ENCODE results near the gene BCL2A1.
"Not testable (repeated sequence)": the region's sequence is repeated elsewhere in the genome, so short reads cannot be mapped to it uniquely, and the experiment has no call there.

BCL2A1 gene

DNA sequence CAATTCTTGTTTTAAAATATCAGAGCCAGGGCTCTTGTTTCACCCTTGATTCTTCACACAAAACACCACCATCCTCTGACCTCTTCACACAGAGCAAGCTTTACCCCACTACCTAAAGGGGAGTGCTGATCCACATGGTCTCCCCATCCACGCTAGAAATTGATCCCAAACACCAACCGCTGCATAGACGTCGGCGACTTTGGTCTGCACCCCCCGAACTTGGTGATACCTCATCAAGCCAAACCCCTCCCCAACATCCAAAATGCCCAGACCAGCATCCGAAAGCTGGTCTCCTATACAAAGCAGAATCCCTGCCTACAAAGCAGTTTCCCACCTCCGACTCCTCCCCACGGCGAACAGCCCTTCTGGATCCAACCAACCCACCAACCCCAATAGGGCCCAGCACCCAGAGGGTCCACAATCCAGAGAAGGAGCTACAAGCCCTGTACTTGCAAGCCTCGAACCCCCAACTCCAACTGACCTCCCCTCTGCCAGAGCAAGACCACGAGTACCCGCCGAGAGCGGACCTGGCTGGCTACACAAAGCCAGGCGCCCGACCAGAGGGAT, 48.4 kb downstream of the BCL2A1 start:
- FAIRE-seq: no peak

DNA sequence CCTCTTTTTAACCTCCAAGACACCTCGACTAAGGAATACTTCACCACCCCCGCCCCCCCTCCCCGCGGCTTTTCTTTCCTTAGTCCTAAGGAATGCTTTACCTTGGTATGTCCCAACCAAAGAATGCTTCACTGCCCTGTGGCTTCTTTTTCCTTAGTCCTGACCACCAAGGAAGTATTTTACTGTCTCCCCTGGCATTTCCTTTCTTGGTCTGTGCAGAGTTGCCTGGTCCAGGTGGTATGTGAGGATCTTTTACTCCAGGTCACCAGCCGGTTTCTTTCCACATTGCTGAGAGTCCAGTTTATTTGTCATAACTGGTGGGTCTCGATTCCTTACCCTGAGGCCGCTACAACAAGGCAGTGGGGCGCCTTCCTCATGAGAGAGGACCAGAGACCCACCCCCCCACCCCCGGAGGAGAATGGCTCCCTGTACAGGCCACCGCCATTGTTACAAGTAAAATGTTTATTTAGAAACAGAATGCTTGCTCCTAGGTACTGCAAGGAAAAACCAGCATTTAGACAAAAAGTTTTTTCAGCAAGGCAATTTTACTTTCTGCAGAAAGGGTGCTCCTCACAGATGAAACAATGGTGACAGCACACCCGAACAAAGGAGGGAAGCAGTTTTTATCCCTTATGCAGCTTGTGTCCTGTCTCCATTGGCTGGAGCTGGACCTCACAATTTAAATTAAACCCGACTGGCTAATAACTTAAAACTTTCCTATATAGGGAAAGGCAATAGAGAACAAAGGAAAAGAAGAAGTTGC, 51.1 kb downstream of the BCL2A1 start:
- no peak for FAIRE-seq

DNA sequence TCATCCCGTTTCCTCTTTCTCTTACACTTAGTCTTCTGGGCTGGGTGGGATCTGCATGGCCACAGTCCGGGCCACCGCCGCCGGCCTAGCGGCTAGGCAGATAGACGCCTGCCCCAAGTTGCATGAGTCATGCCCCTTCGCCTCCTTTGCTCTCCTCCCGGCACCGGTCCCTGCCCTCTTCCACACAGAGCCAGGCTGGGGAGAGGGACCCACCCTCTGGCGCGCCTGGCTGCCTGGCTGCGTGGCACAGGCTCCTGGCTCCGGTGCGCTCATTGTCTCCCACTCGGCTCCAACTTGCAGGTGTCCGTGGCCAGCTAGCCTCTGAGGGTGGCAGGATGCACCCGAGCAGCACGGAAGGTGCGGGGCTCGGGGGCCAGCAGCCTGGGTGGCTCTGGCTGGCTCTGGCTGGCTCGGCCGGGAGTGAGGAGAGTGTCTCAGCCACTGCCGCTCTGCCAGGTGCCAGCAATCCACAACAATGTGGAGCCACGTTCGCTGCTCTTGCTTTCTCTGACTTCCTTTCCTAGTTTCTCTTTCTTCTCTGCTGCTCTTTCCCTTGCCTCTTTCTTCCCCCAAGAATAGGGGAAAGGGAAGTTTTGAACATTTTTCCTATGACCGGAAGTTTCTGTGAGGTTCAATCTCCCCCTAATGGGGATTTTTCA, 51.8 kb downstream of the BCL2A1 start:
- FAIRE-seq: no peak

DNA sequence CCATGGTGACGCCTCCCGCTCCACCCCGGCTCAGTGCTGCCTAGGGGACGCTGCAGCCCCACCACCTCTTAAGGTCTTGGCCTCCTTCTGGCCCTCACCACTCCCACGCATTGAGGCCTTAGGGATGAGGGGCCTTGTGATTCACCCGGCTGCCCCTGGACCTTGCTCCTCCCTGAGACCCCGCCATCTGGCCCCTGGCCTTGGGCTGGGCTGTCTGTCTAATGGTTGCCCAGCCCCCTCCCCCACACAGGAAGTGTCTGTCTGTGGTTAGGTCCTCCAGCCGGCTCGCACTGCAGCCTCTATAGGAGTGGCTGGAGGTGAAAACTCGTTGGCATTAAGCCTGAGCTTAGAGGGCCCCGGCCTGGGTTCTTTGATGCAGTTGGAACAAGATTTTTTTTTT, 52.7 kb downstream of the BCL2A1 start:
- no peak for FAIRE-seq

DNA sequence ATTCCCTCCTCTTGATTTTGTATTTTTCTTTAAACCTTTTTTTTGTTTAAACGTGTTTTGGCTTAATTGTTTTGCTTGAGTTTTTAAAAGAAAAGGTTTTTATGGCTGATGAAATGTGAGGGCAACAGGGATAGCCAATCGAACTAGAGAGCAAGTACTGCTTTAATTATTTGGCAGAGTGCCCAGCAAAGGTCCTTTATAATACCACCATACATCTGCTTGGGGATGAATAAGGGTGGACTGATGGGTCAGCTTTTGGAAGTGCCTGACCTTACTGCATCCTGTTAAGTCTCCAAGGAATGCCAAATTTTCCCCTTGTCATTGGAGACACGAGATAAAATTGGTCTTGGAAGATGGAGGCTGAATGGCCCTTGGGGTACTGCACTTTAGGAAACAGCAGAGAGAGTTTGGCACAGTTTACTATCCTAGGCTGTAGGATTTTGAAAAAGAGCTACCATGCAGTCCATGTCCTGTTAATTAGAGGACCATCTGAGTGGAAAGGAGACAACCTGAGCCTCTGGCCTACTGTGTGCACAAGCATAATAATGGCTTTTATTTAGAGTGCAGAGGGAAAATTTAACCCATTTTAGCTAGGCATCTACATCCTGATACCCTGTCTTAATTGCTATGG, 54.4 kb downstream of the BCL2A1 start:
- FAIRE-seq: no peak

DNA sequence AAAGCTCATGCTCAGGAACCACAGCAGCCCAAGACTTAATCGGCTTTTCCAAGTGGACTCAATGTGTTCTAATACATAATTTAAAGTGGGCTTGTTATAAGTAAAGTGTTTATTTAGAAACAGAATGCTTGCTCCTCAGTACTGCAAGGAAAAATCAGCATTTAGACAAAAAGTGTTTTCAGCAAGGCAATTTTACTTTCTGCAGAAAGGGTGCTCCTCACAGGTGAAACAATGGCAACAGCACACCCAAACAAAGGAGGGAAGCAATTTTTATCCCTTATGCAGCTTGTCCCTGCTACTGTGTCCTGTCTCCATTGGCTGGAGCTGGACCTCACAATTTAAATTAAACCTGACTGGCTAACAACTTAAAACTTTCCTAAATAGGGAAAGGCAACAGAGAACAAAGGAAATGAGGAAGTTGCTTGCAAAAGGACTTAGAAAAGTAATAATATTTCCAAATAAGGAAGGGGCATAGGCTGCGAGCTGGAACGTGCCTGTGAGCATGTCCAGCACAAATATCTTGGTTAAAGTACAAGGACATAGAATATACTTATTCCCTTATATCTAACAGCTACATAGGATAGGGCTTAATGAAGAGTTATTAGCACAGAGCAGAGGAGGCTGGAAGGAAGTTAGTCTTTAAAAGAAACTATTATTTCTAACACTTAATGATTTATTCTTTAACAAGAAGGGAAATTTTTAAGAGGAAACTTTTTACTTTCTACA, 55.1 kb downstream of the BCL2A1 start:
- FAIRE-seq: not testable (repeated sequence)

DNA sequence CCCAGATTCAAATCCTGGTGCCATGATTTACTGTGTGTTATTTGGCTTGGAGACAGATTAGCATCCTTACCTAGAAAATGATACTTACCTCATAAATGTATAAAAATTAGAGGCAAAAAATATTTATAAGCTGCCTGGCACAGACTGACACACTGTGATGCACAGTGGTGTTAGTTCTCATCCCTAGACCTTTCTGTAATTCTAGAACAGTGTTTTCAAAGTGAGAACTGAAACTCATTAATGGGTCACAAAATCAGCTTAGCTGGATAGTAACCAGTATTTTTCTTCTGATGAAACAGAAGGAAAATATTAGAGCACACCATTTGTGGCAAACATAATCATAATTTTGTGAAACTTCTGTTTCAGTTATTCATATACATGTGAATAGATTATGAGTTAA, 56.3 kb downstream of the BCL2A1 start:
- FAIRE-seq: no peak

Data from colon (tissue), 2 donors.